GM21619 (cell line): ENCODE results near the gene FAM98A.
A peak's percentile ranks its signal among the peaks of the same experiment; 100 is the strongest.

Source experiments
- ATAC-seq: cut with Tn5 transposase; IDR thresholded peaks from one replicate; pipeline ENCODE4 v1.9.1; 2021; ENCODE audit not compliant: unreplicated experiment

The FAM98A gene

GRCh38 chr2:33598561-33599174, 431 bp downstream of the FAM98A start:
- peak; percentile 53 for ATAC-seq

- no peak for ATAC-seq
Measured at GRCh38 chr2:33597026-33597425, 2.1 kb downstream of the FAM98A start.

GRCh38 chr2:33595385-33595784, 3.7 kb downstream of the FAM98A start:
- no peak for ATAC-seq

GRCh38 chr2:33589444-33589843, 9.7 kb downstream of the FAM98A start:
- no peak for ATAC-seq

DNA sequence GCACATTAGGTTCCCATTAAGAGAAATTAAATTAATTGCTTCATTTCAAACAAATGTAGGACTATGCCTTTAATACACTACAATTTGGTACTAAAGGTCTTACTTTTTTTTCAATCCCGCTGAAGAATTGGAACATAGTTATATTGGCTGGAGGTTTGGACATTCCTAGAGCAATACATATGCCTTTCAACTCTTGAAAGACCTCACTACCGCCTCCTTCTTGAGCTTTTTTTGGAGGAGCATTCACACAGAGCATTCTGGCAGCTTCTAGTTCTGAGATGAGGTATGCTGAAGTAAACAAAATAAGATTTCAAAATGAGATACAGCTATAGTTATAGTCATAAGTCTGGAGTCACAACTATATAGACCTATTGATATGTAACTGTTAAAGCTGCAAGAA, 10.9 kb downstream of the FAM98A start:
- no peak for ATAC-seq

- no peak for ATAC-seq
Measured at GRCh38 chr2:33586766-33587165, 12.3 kb downstream of the FAM98A start.

GRCh38 chr2:33583194-33583938, 15.7 kb downstream of the FAM98A start:
- ATAC-seq, result no peak

GRCh38 chr2:33581872-33582271, 17.2 kb downstream of the FAM98A start:
- no peak for ATAC-seq

DNA sequence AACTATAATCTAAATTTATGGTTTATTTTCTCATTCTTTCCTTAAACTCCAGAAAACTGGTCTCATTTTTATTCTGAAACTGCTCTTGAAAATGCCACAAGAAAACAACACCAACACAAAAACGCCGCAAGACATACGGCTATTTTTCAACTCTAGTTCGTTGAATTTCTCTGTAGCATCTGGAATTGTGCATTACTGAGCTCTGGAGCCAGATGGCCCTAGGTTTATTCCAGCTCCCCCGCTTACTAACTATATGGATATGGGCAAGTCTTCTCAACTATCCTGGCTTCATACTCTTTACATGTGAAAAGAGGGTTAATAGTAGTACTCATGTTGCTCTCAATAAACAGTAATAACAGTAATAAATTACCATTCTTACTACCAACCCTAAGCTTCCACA, 19.9 kb downstream of the FAM98A start:
- ATAC-seq, result no peak

DNA sequence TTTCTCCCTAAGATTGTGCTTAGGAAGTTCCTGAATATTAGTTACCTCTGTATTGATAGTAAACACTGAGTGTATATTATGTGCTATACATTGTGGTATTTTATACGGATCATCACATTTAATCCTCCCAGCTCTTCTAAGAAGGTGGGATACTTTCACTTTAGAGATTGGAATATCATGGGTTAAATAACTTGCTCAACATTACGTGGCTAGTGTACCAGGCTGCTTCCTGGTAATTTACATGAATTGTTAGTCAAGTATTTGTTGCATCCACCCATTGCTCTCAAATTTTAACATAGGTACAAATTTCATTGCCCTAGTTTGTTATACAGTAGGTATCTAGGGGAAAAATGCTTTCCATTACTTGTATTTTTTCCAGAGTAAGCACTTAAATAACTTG, 21.4 kb downstream of the FAM98A start:
- no peak for ATAC-seq

DNA sequence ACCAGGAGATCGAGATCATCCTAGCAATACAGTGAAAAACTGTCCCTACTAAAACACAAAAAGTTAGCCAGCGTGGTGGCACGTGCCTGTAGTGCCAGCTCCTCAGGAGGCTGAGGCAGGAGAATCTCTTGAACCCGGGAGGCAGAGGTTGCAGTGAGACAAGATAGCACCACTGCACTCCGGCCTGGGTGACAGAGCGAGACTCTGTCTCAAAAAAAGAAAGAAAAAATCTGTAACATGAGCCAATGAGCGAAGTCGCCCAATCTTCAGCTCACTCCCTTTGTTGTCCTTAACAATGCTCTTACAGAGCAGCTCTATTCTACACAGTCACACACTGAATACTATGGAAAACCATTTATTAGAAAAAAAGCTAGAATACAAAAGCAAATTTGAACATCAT, 22.0 kb downstream of the FAM98A start:
- ATAC-seq, result no peak

GRCh38 chr2:33573657-33574056, 25.4 kb downstream of the FAM98A start:
- ATAC-seq, result no peak

DNA sequence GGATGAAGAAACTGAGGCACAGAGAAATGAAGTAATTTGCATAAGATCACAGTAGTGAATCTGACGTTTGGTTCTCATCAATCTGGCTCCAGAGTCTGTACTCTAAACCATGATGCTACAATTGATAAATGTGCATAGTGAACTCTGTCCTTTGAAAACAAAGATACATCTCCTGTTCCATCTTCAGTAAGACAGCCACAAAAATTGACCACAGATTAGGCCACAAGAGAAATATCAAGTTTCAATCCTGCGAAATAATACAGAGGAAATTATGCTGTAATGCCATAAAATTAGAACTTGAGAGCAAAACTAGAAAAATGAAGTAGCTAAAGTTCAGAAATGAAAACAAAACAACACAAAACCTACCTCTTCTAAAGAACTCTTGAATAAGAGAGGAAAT, 28.4 kb downstream of the FAM98A start:
- no peak for ATAC-seq

- ATAC-seq, result no peak
Measured at GRCh38 chr2:33561872-33562271, 37.2 kb downstream of the FAM98A start.

DNA sequence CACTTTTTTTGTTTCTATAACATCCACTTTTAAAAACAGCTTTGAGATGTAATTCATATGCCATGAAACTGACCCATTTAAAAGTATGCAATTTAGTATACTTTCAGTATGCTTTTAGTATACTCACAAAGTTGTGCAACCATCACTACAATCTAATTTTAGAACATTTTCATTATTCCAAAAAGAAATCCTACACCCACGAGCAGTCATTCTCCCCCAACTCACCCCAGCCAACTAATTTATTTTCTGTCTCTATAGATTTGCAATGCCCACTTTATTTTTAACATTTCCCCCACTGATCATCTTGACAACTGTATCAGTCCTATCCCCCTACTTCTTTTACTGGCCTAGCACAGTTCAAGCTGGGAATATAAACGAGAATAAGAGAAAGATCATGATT, 39.1 kb downstream of the FAM98A start:
- no peak for ATAC-seq

DNA sequence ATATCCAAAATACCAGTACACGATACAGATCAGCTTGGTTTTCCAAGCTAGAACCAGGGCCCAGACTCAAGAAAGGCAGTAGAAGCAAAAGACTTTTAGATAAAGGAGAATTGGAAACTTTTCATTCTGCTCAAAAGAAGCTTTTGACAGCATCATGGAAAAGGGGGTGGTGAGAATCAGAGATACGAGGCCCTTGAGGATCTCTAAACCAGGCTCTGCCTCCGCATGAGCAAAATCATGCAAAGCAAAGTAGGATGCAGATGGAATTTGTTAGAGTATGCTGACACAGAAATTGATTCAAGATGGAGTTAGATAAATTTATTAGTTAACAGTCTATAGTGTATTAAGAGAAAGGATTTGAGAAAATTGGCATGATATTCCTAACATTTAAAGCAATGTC, 39.8 kb downstream of the FAM98A start:
- no peak for ATAC-seq

DNA sequence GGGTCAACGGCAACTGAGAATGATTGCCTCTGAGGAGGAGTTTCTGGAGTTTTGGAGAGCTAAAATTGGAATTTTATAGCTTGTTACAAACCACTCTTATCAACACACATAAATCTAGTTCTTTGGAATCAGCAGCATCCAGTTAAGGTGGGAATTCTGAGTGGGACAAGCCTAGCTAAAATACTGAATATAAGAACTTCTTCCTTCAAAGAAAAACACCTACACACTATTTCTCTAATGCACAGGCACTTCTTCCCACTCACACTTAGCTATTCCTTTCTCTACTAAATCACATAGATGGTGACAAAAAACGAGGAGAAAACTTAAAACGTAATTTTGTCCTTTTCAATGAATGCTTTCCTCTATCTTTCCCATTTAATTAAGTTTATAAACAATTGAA, 43.4 kb downstream of the FAM98A start:
- ATAC-seq, result no peak

DNA sequence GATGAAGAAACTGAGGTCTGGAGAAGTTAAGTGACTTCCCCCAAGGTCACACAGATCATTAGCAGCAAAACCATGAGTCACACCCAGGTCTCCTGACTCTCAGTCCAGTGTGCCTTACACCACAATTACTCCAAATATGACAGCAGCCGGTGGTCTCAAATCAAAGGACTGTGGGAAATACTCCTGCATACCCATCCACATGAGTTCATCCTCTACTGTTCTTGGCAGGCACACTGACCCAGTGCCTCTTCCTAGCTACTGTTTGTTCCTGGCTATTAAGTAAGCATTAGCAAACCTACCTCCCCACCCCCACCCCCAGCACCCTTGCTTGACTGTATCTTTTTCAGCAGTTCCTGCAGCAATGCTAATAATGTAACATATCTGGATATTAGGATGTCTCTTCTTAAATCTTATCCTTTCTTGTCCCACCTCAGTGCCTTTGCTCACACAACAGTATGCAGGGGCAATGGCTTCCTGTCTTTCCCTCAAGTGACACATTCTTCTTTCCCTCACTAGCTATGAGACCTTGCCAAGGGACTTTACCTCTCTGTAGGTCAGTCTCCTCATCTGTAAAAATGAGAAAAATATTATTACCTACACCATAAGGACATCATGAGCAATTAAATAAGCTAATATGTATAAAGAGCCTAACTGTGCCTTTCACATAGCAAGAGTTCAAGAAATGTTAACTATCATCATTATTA, 46.2 kb downstream of the FAM98A start:
- ATAC-seq, result no peak

GRCh38 chr2:33550206-33550605, 48.9 kb downstream of the FAM98A start:
- ATAC-seq, result no peak

DNA sequence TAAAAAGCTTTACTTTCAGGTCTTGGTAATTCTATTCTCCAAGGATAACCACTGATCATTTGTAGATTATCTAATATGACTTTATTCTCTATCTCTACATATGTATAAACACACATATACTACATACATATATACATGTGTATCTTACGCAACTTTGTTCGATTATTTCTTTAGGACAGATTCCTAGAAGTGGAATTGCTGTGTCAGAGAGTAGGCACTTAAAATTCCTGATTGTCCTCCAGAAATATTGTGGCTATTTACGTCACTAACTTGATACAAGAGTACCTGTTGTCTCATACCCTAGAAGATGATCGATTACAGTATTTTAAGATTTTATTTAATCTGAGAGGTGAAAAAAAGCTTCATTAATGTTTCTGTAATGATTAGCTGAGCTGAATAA, 57.9 kb downstream of the FAM98A start:
- no peak for ATAC-seq

DNA sequence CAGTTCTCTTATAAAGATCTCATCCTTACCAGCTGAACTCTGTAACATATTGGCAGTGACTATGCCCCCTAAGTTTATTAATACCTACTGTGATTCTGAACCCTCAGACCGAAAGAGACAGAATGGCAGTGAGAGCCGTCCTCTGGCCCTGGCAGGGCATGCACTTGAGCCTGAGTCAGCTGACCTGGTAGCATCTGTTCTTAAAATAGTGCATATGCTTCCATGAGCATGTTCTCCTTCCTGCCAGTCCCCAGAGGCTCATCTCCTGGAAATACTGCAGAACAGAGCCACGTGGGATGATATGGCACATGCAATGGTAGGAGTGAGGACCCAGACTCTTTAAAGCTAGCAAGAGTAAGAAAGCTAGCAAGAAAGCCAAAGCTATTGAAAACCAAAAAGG, 63.7 kb downstream of the FAM98A start:
- no peak for ATAC-seq
